H9 (cell line): ENCODE results near the gene S100A8. TPM values are rescaled to one million over a fixed set of nuclear protein-coding genes. Genes with fewer than 3 reads are reported as not detected.

Experiments
- DNase-seq: peaks from one replicate; pipeline ENCODE4 v3.0.0-alpha.2; 2017
- H2AFZ ChIP-seq: one replicate; pipeline ENCODE4 v1.6.1; 2013; ENCODE audit warnings: mild to moderate bottlenecking, low read length, control low read depth, moderate library complexity
- H2AK5ac ChIP-seq: 2 replicates; pipeline ENCODE4 v1.6.1; 2013; ENCODE audit warnings: low read length, control low read depth, mixed read lengths; ENCODE audit not compliant: insufficient read length
- H2BK120ac ChIP-seq: one replicate; pipeline ENCODE4 v1.6.1; 2013; ENCODE audit warnings: low read depth, mild to moderate bottlenecking, low read length, control low read depth, inconsistent platforms; ENCODE audit not compliant: poor library complexity, severe bottlenecking
- H2BK12ac ChIP-seq: 2 replicates; pipeline ENCODE4 v1.6.1; 2013; ENCODE audit warnings: low read length, control low read depth, mixed read lengths, low read depth; ENCODE audit not compliant: insufficient read length
- H2BK15ac ChIP-seq: 2 replicates; pipeline ENCODE4 v1.6.1; 2013; ENCODE audit warnings: low read depth, low read length, control low read depth
- H2BK20ac ChIP-seq: one replicate; pipeline ENCODE4 v1.6.1; 2013; ENCODE audit warnings: low read depth, mild to moderate bottlenecking, low read length, control low read depth, inconsistent platforms; ENCODE audit not compliant: poor library complexity, severe bottlenecking
- H2BK5ac ChIP-seq: 2 replicates; pipeline ENCODE4 v1.6.1; 2013; ENCODE audit warnings: low read length, control low read depth, mixed read lengths; ENCODE audit not compliant: insufficient read length
- H3K14ac ChIP-seq: 2 replicates; pipeline ENCODE4 v1.6.1; 2013; ENCODE audit warnings: low read length, control low read depth; ENCODE audit not compliant: insufficient read depth
- H3K18ac ChIP-seq: 2 replicates; pipeline ENCODE4 v1.6.1; 2013; ENCODE audit warnings: low read depth, mild to moderate bottlenecking, mixed read lengths, low read length, control low read depth; ENCODE audit not compliant: insufficient read length
- H3K23ac ChIP-seq: 2 replicates; pipeline ENCODE4 v1.6.1; 2013; ENCODE audit warnings: low read length, control low read depth, mixed read lengths, low read depth; ENCODE audit not compliant: insufficient read length
- H3K23me2 ChIP-seq: 2 replicates; pipeline ENCODE4 v1.6.1; 2013; ENCODE audit warnings: low read depth, mild to moderate bottlenecking, mixed read lengths, low read length, control low read depth; ENCODE audit not compliant: insufficient read length, poor library complexity, severe bottlenecking
- H3K27ac ChIP-seq: 2 replicates; pipeline ENCODE4 v1.5.1; 2013; ENCODE audit warnings: low read length, control low read depth, mixed read lengths, low read depth; ENCODE audit not compliant: insufficient read length
- H3K27me3 ChIP-seq: 2 replicates; pipeline ENCODE4 v1.6.1; 2013; ENCODE audit warnings: low read length, control low read depth, inconsistent platforms; ENCODE audit not compliant: insufficient read depth
- H3K4ac ChIP-seq: 2 replicates; pipeline ENCODE4 v1.6.1; 2013; ENCODE audit warnings: low read depth, mild to moderate bottlenecking, control low read depth, inconsistent platforms, low read length, moderate library complexity
- H3K4me1 ChIP-seq: 2 replicates; pipeline ENCODE4 v1.6.1; 2013; ENCODE audit warnings: low read length, control low read depth, inconsistent platforms; ENCODE audit not compliant: insufficient read depth
- H3K4me2 ChIP-seq: 2 replicates; pipeline ENCODE4 v1.6.1; 2013; ENCODE audit warnings: low read length, control low read depth, mixed read lengths; ENCODE audit not compliant: insufficient read length, insufficient read depth
- H3K56ac ChIP-seq: 2 replicates; pipeline ENCODE4 v1.6.1; 2013; ENCODE audit warnings: low read depth, mild to moderate bottlenecking, mixed read lengths, low read length, control low read depth; ENCODE audit not compliant: insufficient read length
- H3K79me1 ChIP-seq: 2 replicates; pipeline ENCODE4 v1.6.1; 2013; ENCODE audit warnings: low read depth, mild to moderate bottlenecking, moderate library complexity, low read length, control low read depth, inconsistent platforms; ENCODE audit not compliant: insufficient read depth, poor library complexity, severe bottlenecking
- H3K79me2 ChIP-seq: 2 replicates; pipeline ENCODE4 v1.6.1; 2013; ENCODE audit warnings: low read length, control low read depth, inconsistent platforms; ENCODE audit not compliant: insufficient read depth
- H3K9ac ChIP-seq: 2 replicates; pipeline ENCODE4 v1.6.1; 2013; ENCODE audit warnings: low read length, control low read depth, mixed read lengths; ENCODE audit not compliant: insufficient read length; ENCODE audit errors: extremely low read depth
- H3K9me3 ChIP-seq: one replicate; pipeline ENCODE4 v1.6.1; 2013; ENCODE audit warnings: low read depth, low read length, inconsistent platforms; ENCODE audit not compliant: control insufficient read depth
- H3T11ph ChIP-seq: one replicate; pipeline ENCODE4 v1.6.1; 2013; ENCODE audit warnings: mild to moderate bottlenecking, low read length, control low read depth, inconsistent platforms
- H4K20me1 ChIP-seq: one replicate; pipeline ENCODE4 v1.6.1; 2013; ENCODE audit not compliant: control insufficient read depth, insufficient read length, insufficient read depth
- H4K5ac ChIP-seq: 2 replicates; pipeline ENCODE4 v1.6.1; 2013; ENCODE audit warnings: low read depth, mild to moderate bottlenecking, mixed read lengths, low read length, control low read depth; ENCODE audit not compliant: insufficient read length
- H4K8ac ChIP-seq: replicated peaks from 2 replicates; pipeline ENCODE4 v1.6.1; 2013; ENCODE audit warnings: low read length, control low read depth, mixed read lengths, low read depth; ENCODE audit not compliant: insufficient read length
- H4K91ac ChIP-seq: 2 replicates; pipeline ENCODE4 v1.6.1; 2013; ENCODE audit warnings: low read depth, mild to moderate bottlenecking, moderate library complexity, mixed read lengths, low read length, control low read depth; ENCODE audit not compliant: insufficient read length
- H3K27ac Mint-ChIP-seq, 3 experiments: 2 replicates in 2 of 3; 3 replicates in 1 of 3; pipeline ENCODE4 v1.8.0; 2020 to 2021; ENCODE audit warnings: mixed read lengths in 3 of 3, mild to moderate bottlenecking in 1 of 3, moderate library complexity in 1 of 3
- H3K27me3 Mint-ChIP-seq: 2 replicates; pipeline ENCODE4 v1.8.0; 2021; ENCODE audit warnings: low read depth, mild to moderate bottlenecking, moderate library complexity, mixed read lengths
- H3K36me3 Mint-ChIP-seq, 3 experiments: 2 replicates in 2 of 3; 3 replicates in 1 of 3; pipeline ENCODE4 v1.8.0; 2020 to 2021; ENCODE audit warnings: low read depth in 3 of 3, mixed read lengths in 3 of 3; ENCODE audit not compliant: insufficient read depth in 1 of 3
- H3K4me1 Mint-ChIP-seq, 2 experiments: 2 replicates each; pipeline ENCODE4 v1.8.0; 2020; ENCODE audit warnings: mixed read lengths in 2 of 2
- H3K4me3 Mint-ChIP-seq, 2 experiments: 2 replicates in 1 of 2; 3 replicates in 1 of 2; pipeline ENCODE4 v1.8.0; 2020 to 2021; ENCODE audit warnings: mild to moderate bottlenecking in 2 of 2, mixed read lengths in 2 of 2, moderate library complexity in 1 of 2
- H3K9me3 Mint-ChIP-seq, 2 experiments: 2 replicates in 1 of 2; 3 replicates in 1 of 2; pipeline ENCODE4 v1.8.0; 2020; ENCODE audit warnings: mild to moderate bottlenecking in 2 of 2, mixed read lengths in 2 of 2, moderate library complexity in 1 of 2
- WGBS: extraction: QIAGEN DNeasy Blood & Tissue Kit; methylation state at CpG from one replicate; pipeline ENCODE4 v1.1.7; 2013; ENCODE audit warnings: missing lambda C conversion rate, low lambda C conversion rate, mixed read lengths; ENCODE audit not compliant: insufficient read length; ENCODE audit errors: extremely low coverage; 5-methylcytosine and 5-hydroxymethylcytosine counted together
- total RNA-seq: library from RNA; stranded (reverse); gene quantifications from 2 replicates; pipeline ENCODE4 v1.2.1, GENCODE V29; 2021
- TF ChIP-seq, protein P1 (sequence below): fragments of 200-600 bp; sonication (generic); conservative IDR thresholded peaks from 3 replicates; pipeline ENCODE4 v1.8.0; 2021; ENCODE audit warnings: antibody characterized with exemption, mild to moderate bottlenecking

Gene S100A8
- total RNA-seq, 1 experiment from 2014 or later, result not detected

GRCh38 chr1:153400244-153400643 lies 9.4 kb upstream of the S100A8 start:
- Histone ChIP-seq H4K5ac (no peak overlapping the region), H3K14ac (no peak overlapping the region), H3K79me1 (no peaks in the 10 kb centered on the region), H3T11ph (no peak overlapping the region), H3K9ac (no peak overlapping the region), H3K4ac (no peak overlapping the region), H2BK12ac (no peak overlapping the region), H2AK5ac (no peak overlapping the region), H2BK15ac (no peak overlapping the region), H4K8ac (no peak overlapping the region), H4K91ac (no peak overlapping the region), H4K20me1 (no peaks in the 10 kb centered on the region), H3K4me2 (no peak overlapping the region), H2BK120ac (no peak overlapping the region), H3K56ac (no peak overlapping the region), H2AFZ (no peak overlapping the region), H3K9me3 (no peaks in the 10 kb centered on the region), H3K27ac (no peak overlapping the region), H3K23me2 (no peaks in the 10 kb centered on the region), H2BK5ac (no peak overlapping the region), H3K27me3 (no peaks in the 10 kb centered on the region), H2BK20ac (no peak overlapping the region), H3K4me1 (peaks cover 3% of the 10 kb centered on the region; the same call in 1 of the 2 replicates), H3K18ac (no peak overlapping the region), H3K79me2 (no peaks in the 10 kb centered on the region), H3K23ac (no peak overlapping the region)
- H3K27ac Mint-ChIP-seq, result no peak overlapping the region
- no peak for DNase-seq
- H3K36me3 Mint-ChIP-seq, result peaks cover 0 to 3% (median 0%) of the 10 kb centered on the region in 3 experiments; a peak in 4 of 7 replicates
- WGBS, result no CpG with 5 or more reads among the region's 5 CpGs
- peaks cover 31% of the 10 kb centered on the region for H3K27me3 Mint-ChIP-seq
- H3K9me3 Mint-ChIP-seq, result peaks cover 5 to 6% of the 10 kb centered on the region in 2 experiments
- TF ChIP-seq, protein P1, sequence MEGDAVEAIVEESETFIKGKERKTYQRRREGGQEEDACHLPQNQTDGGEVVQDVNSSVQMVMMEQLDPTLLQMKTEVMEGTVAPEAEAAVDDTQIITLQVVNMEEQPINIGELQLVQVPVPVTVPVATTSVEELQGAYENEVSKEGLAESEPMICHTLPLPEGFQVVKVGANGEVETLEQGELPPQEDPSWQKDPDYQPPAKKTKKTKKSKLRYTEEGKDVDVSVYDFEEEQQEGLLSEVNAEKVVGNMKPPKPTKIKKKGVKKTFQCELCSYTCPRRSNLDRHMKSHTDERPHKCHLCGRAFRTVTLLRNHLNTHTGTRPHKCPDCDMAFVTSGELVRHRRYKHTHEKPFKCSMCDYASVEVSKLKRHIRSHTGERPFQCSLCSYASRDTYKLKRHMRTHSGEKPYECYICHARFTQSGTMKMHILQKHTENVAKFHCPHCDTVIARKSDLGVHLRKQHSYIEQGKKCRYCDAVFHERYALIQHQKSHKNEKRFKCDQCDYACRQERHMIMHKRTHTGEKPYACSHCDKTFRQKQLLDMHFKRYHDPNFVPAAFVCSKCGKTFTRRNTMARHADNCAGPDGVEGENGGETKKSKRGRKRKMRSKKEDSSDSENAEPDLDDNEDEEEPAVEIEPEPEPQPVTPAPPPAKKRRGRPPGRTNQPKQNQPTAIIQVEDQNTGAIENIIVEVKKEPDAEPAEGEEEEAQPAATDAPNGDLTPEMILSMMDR, result peak; percentile 50
- H3K4me3 Mint-ChIP-seq, result no peak overlapping the region
- peaks cover 7 to 22% of the 10 kb centered on the region in 2 experiments; a peak in 3 of 4 replicates for H3K4me1 Mint-ChIP-seq
